GM19240 (cell line): ENCODE measurements around the gene GPR17.

Experiments used
- DNase-seq: peaks from one replicate; pipeline ENCODE4 v3.0.0; 2011; ENCODE audit warnings: low spot score; ENCODE audit not compliant: insufficient read length

The GPR17 gene

DNA sequence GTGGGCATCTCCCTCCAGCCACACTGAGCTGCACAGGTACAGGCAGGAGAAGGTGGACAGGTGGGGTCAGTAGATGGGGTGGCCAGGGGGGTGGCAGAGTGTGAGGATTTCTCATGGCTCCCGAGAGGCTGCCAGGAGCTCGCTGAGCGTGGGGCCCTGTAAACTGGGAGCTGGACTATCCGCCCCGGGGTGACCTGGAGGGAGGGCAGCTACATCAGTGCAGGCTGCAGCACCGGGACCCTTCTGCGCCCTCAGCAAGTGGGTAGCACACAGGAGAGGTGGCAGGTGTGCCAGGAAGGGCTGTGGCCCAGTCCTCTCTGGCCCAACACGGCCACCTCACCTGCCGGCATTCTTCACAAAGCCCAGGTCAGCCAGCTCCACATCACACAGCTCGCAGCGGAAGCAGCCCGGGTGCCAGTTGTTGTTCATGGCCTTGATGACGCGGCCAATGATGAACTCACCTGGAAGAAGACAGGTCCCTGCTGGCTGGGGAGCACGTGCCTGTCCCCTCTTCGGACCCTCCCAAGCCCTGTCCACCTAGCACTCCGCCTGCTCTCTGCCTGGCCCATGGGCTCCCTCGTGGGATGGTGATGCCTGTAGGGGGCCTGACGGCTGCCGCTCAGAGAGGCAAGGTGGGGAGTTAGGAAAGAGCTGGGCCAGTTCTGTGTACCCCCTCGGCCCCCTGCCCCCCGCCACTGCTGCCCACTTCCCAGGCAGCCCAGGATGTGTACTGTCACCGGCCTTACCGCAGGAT is 8.3 kb downstream of the GPR17 start:
- no peak for DNase-seq

DNA sequence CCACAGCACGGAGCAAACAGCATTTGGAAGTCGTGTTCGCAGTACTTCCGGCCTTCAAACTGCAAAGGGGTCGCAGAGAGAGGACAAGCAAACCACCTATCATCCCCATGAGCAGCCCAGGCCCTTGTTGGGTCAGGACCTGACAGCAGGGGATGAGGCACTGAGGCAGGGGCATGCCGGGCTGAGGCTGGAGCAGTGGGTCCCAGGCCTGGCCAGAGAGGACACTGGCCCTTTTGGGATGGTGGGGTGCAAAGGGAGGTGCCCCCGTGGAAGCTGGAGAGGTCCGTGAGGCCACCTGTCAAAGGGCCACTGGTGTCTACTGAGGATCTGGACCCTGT is 8.9 kb downstream of the GPR17 start:
- DNase-seq: no peak

DNA sequence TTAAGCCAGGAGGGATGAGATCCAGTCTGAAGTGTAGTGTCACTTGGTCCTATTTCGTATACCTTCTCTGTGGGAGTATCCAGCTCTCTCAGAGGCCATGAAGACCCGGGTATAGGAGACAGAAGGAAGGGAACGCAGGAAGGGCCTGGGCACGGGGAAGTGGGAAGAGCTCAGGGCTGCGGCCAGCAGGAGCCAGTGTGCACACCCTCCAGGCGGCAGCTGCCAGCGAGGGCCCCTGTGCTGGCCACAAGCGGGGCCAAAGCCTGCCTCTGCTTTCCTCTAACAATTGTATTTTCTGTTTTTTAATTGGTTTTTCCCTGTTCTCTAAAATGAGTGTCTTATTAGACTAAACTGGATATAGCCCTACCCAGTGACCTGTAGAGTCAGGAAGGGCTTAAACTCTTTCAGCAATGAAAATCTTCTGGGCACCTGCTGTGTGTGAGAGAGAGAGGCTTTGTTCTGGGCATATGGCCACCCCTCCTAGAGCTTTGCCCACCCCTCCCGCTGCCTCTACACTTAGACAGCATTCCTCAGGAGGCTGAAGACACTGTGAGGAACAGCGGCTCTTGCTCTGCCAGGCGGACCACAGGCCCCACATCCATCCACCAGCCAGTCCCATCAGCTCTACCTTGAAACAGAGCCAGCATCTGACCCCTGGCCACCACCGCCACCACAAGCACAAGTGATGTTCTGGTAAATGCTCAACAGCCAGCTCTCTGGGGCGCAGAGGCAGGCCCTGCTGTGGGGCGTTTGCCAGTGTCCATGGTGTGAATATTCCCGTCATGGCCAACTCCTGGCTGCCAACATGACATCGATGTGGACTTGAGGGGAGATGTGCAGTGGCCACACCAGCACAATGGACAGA is 9.5 kb downstream of the GPR17 start:
- DNase-seq: no peak

GRCh38 chr2:127656569-127657231 is 10.7 kb downstream of the GPR17 start:
- no peak for DNase-seq

- no peak for DNase-seq
Observed at GRCh38 chr2:127657232-127657595, 11.3 kb downstream of the GPR17 start.

GRCh38 chr2:127658146-127658545 is 12.2 kb downstream of the GPR17 start:
- no peak for DNase-seq

DNA sequence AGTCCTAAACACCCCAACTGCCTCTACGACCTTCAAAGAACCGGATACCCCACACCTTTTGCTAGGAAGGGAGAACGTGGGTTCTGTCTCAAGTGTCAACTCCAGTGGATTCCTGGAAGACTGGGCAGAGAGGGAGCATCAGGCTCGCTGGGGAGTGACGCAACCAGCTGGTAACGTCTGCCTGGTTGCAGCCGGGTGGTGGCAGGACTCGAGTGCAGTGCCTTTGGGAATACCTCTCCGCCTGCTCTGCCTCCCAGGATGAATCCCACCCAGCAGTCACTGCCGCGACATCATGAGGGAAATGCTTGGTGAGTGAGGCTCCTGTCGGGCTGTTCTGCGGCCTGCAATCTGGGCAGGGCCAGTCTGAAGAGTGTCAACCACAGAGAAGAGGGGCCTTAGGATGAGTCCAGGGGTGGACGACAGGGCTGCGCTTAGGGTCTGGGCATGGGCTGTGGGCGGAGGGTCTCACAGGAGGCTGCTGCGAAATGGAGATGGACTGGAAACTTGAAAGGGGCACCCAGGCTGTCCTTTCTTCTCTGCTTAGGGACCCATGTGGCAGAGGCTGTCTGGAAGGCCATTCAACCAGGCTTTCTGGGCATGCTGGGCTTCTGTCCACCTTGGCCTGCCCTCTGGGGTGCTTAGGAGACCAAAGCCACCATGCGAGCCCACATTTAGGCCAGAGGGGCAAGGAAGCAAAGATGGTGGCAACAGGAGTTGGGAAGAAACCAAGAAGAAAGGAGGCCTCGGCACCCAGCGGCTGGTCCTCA is 12.9 kb downstream of the GPR17 start:
- DNase-seq: no peak

GRCh38 chr2:127659408-127660290 is 13.7 kb downstream of the GPR17 start:
- no peak for DNase-seq

- DNase-seq: no peak
Observed at GRCh38 chr2:127660291-127660578, 14.3 kb downstream of the GPR17 start.

DNA sequence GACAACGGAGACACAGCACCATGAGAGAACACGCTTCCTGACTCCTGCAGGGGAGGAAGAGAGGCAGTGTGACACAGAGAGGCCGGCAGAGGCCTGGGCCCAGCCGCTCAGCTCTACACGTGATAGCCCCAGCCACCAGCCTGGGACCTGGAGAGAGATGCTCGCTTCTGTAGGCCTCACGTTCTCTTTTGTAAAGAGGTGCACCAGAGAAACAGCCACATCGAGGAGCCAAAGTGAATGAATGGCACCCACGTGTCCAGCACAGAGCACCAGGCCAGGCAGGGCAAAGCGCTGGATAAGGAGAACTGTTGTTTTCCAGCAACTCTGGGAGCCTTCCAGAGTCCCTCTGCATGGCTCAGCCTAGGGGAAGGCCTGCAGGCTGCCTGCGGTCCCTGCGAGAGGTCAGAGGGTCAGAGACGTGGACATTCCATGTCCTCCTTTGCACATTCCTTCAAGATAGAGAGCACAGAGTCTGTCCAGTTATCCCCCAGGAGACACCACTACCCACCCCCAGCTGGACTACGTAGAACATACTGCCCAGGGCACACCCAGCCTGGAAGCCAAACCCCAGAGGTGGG is 15.2 kb downstream of the GPR17 start:
- no peak for DNase-seq

GRCh38 chr2:127661949-127662510 is 16.1 kb downstream of the GPR17 start:
- no peak for DNase-seq

DNA sequence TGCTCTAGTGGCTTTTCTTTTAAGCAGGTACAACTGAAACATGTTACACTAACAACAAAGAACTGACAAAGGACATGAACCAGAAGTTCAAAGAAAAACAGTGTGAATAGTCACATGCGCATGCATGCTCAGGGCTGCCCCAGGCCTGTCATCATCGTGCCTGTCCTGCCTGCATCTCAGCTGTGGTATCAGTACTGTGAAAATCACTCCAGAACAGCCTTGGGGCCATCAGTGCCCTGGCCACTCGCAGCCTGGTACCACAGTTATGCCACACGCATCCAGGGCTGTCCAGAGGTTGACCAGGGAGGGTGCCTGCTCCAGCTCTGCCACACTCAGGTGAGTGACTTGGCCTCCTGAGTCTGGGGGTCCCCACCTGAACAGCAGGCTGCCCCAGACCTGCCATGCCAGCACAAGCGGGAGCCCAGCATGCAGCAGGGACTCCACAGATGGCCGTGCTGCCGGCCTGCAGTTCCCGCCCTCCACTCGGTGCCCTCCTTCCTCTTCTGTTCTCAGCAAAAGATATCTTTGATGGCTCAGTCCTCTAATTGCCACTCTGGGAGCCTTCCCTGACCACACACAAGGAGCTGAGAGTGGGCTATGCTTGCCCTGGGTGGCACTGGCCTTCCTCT is 17.1 kb downstream of the GPR17 start:
- DNase-seq: no peak

DNA sequence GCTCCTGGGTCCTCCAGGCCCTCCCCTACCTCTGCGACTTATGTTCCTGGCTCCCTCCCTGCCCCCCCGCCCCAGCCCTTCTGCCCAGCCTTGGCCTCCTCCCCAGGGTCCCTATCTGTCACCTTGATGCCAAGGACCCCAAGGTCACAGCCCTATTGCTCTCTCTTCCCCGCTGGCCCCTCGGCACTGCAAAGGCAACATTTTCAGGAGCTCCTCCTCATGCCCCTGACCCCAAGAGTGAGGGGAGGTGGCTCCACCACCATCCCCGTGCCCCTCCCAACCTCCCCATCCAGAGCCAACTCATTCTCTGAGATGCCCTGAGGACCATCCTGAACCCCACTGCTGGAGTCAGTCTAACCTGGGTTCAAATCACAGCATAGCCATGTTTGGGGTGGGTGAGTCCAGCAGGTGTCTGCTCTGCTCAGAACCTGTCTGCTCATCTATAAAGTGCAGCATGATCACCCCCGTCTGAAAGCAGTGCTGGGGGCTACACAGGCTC is 17.7 kb downstream of the GPR17 start:
- DNase-seq: no peak

DNA sequence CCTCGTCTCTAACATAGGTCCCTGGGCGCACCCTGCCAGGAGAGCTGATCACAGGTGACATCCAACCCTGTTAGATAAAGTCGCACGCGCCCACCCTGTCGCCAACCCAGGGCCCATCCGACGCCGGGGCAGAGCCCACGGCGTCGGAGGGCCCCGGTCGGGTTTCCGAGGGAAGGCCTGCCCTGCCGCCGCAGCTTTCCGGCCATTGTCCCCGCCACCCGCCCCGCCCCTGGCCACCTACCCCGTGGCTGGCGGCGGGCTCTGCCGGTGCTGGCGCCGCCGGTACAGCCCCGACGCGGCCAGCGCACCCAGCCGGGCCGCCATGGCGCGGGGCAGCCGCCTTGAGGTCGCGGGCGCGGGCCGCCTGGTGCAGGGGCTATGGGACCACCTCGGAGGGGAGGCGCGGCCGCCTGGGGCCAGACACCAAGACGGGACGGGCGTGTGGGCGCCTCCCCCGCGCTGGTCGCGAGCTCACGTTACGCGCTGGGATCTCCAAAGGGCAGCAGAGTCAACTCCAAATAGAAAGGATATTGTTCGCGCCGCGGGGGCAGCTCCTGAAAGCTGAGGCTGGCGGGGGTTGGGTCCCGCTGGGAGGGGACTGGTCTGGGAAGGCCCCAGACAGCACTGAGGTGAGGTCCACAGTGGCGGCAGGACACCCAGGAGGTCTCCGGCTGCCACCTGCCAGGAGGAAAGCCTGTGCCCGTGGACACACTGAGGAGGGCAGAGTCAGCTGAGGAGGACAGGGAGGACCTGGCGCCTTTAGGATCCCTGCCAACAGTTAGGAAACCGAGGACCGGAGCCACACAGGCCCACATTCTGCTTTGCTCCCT is 18.3 kb downstream of the GPR17 start:
- no peak for DNase-seq

DNA sequence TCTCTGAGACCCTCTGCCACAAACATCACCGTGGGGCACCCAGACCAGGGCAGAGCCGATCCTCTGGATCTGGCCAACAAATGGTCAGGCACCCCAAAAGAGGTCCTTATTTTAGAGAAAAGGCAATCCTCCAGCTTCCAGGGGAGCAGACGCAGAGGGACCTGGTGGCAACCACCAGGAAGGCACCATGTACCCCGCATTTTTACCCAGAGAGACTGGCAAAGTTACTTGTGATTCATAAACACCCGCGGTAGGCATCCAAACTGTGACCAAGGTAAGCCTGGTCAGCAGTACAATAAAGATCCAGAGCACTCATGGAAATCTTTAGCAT is 18.9 kb downstream of the GPR17 start:
- DNase-seq: no peak

- no peak for DNase-seq
Observed at GRCh38 chr2:127665267-127665893, 19.4 kb downstream of the GPR17 start.

GRCh38 chr2:127669056-127669455 is 23.1 kb downstream of the GPR17 start:
- DNase-seq: no peak
